ENCODE results near the gene OLIG1.

OLIG1 gene

DNA sequence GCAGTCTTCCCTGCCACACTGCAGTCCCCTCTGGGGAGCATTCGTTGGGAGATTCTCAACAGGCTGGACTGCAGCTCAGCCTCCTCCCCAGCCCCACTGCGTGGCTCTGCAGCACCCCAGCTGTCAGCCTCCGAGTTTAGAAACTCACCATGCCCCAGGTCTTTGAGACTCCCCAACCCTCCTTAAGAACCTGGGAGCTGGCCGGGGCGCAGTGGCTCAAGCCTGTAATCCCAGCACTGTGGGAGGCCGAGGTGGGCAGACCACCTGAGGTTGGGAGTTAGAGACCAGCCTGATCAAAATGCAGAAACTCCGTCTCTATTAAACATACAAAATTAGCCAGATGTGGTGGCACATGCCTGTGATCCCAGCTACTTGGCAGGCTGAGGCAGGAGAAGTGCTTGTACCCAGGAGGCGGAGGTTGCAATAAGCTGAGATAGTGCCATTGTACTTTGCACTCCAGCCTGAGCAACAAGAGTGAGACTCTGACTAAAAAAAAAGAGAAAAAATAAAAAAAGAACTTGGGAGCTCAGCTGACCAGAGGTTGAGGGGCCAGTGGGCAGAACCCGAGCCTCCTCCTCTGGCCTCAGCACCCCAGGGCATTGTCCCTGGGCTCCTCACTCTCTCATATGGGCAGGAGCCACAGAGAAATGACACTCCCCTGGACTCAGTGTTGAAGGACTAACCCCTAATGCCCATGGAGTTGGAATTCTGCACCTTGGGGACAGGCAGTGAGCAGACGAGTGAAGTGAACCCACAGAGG lies 38.6 kb upstream of the OLIG1 start:
- TF ChIP-seq, protein P1, sequence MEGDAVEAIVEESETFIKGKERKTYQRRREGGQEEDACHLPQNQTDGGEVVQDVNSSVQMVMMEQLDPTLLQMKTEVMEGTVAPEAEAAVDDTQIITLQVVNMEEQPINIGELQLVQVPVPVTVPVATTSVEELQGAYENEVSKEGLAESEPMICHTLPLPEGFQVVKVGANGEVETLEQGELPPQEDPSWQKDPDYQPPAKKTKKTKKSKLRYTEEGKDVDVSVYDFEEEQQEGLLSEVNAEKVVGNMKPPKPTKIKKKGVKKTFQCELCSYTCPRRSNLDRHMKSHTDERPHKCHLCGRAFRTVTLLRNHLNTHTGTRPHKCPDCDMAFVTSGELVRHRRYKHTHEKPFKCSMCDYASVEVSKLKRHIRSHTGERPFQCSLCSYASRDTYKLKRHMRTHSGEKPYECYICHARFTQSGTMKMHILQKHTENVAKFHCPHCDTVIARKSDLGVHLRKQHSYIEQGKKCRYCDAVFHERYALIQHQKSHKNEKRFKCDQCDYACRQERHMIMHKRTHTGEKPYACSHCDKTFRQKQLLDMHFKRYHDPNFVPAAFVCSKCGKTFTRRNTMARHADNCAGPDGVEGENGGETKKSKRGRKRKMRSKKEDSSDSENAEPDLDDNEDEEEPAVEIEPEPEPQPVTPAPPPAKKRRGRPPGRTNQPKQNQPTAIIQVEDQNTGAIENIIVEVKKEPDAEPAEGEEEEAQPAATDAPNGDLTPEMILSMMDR (IDR thresholded peaks at IDR 0.05; ENCODE audit: control insufficient read depth, extremely low read depth, insufficient read depth) = no peak
- DNase-seq (ENCODE audit: low read depth) = no peak
- H3K4me3 ChIP-seq (ENCODE audit: low read depth, low read length) = no peak overlapping the region

DNA sequence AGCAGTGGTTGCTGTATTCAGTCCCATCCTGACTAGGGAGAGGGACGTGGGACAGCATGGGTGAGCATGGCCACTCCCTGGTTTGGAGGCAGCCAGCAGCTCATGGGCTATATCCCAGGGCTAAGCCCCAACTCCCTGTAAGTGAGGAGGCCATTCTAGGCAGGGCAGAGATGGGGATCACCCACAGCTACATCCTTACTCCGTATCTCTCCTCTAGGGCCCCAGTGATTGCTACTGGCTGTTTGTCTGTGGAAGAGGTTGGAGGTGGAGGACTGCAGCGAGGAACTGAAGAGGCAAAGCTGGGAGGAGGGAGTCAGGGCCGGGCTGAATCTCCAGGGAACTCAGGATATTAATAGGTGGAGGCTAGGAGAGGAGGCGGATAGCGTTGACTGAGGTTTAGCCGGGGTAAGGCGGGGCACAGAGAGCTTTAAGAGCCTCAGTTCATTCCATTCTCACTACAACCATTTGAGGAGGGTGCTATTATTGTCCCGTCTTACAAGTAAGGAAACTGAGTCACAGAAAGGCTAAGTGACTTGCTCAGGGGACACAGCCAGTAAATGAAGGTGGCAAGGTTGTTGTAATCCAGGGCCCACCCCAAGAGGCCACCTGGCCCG lies 37.4 kb upstream of the OLIG1 start:
- DNase-seq (ENCODE audit: low read depth) = no peak
- TF ChIP-seq, protein P1 (IDR thresholded peaks at IDR 0.05; ENCODE audit: control insufficient read depth, extremely low read depth, insufficient read depth) = no peak
- no peak overlapping the region for H3K4me3 ChIP-seq (ENCODE audit: low read depth, low read length)

DNA sequence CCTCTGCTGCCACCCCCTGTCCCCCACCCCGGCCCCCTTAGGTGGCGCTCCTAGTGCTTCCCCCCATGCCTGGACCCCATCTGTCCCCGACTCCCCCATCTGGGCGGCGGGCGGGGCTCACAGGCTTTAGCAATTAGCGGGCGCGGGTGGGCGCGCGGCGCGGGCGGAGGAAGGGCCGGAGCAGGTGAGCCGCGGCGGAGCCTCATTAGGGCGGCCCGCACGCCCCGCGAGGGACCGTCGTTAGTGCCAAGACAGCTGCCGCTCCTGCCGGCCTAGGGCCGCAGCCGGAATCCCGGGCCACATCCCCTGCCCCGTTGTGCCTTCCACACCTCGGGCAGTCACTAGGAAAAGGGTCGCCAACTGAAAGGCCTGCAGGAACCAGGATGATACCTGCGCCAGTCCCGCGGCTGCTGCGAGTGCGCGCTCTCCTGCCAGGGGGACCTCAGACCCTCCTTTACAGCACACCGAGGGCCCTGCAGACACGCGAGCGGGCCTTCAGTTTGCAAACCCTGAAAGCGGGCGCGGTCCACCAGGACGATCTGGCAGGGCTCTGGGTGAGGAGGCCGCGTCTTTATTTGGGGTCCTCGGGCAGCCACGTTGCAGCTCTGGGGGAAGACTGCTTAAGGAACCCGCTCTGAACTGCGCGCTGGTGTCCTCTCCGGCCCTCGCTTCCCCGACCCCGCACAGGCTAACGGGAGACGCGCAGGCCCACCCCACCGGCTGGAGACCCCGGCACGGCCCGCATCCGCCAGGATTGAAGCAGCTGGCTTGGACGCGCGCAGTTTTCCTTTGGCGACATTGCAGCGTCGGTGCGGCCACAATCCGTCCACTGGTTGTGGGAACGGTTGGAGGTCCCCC lies 36.6 kb upstream of the OLIG1 start:
- DNase-seq (ENCODE audit: low read depth) = no peak
- TF ChIP-seq, protein P1 (IDR thresholded peaks at IDR 0.05; ENCODE audit: control insufficient read depth, extremely low read depth, insufficient read depth) = no peak
- H3K4me3 ChIP-seq (ENCODE audit: low read depth, low read length) = no peak overlapping the region

DNA sequence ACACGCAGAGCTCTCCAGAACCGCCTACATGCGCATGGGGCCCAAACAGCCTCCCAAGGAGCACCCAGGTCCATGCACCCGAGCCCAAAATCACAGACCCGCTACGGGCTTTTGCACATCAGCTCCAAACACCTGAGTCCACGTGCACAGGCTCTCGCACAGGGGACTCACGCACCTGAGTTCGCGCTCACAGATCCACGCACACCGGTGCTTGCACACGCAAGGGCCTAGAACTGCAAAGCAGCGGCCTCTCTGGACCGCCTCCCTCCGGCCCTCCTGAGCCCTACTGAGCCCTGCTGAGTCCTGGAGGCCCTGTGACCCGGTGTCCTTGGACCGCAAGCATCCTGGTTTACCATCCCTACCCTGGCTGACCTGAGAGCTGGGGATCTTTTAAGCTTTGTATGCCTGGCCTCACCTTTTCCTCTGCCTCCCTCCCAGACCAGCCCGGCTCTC lies 36.0 kb upstream of the OLIG1 start:
- no peak for DNase-seq (ENCODE audit: low read depth)
- no peak overlapping the region for H3K4me3 ChIP-seq (ENCODE audit: low read depth, low read length)
- TF ChIP-seq, protein P1 (IDR thresholded peaks at IDR 0.05; ENCODE audit: control insufficient read depth, extremely low read depth, insufficient read depth) = no peak

DNA sequence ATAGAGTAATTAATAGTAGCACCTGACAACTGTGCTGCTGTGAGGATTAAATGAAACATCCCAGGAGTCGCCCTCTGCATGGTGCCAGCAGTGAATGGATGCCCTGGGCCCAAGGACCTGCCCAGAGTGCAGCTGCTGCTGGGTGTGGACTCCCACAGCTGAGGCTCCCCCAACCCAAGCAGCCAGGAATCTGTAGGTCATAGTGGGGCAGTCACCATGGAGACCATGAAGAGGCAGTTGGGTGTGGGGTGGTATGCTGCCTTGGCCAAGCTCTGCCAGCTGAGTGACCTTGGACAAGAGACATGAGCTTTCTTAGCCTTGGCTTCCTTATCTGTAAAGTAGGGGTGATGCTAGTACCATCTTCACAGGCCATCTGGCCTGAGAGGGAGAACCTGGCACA lies 34.8 kb upstream of the OLIG1 start:
- TF ChIP-seq, protein P1 (IDR thresholded peaks at IDR 0.05; ENCODE audit: control insufficient read depth, extremely low read depth, insufficient read depth) = no peak
- no peak for DNase-seq (ENCODE audit: low read depth)
- no peak overlapping the region for H3K4me3 ChIP-seq (ENCODE audit: low read depth, low read length)

DNA sequence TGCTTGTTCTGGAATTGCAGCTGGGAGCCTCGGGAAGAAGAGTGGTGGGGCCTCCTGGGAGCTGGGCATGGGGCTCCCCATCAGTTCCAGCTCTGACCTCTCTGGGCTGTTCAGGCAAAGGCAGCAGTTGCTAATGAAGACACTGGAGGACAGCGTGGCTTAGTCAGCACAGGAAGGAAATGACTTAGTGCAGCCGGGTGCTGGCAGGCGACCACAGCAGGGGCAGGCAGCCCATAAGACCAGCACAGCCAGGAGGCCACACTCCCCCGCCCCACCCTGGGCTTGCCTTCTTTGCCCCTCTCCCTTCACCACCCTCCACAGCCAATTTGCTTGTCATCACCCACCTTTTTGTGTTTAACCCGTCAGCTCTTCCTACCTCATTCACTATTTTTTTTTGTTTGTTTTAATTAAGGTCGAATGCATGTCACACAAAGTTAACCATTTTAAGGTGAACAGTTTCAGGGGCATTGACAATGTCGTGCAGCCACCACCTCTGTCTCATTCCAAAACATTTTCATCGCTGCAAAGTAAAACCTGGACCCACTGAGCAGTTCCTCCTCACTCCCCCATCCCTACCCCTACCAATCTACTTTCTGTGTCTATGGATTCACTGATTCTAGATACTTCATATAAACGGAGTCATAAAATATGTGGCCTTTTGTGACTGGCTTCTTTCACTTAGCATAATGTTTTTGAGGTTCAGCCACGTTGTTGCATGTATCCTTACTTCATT lies 33.3 kb upstream of the OLIG1 start:
- no peak overlapping the region for H3K4me3 ChIP-seq (ENCODE audit: low read depth, low read length)
- TF ChIP-seq, protein P1 (IDR thresholded peaks at IDR 0.05; ENCODE audit: control insufficient read depth, extremely low read depth, insufficient read depth) = no peak
- DNase-seq (ENCODE audit: low read depth) = no peak

All from LNCaP clone FGC (cell line).